ENCODE measurements around the gene ZNF638.

ZNF638 gene

DNA sequence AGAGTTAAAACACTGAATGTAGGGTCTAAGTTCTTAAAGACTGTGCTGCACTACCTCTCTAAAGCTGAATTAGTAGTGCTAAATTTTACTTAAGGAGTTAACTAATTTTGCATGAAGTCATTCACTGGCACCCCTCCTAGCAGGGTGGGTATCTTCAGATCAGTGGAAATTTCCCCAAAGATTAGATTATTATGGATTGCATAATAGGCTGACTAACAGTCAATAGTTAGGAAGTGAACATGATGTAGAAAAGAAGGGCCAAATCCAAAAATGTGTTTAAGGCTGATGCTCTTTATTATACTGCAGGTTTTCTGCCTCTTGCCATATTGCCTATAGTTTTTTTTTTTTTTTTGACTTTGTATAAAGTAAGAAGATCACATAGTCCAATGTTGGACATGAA lies 5.2 kb downstream of the ZNF638 start:
- DNase-seq (ENCODE audit: low read depth) = no peak

DNA sequence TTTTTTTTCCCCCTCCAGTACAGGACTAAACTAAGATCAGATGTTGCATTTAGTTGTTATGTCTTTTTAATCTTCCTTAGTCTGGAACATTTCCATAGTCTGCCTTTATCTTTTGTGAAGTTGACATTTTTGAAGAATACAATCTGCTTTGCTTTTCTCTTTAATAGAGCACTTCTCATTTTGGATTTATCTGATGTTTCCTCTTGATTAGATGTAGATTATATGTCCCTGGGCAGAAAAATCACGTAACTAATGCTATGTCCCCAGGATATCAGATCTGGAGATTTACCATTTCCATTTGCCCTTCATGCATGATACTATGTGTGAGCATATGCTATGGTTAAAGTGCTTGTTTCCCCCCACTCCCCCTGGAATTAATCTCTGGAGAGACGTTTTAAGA lies 6.2 kb downstream of the ZNF638 start:
- no peak for DNase-seq (ENCODE audit: low read depth)

DNA sequence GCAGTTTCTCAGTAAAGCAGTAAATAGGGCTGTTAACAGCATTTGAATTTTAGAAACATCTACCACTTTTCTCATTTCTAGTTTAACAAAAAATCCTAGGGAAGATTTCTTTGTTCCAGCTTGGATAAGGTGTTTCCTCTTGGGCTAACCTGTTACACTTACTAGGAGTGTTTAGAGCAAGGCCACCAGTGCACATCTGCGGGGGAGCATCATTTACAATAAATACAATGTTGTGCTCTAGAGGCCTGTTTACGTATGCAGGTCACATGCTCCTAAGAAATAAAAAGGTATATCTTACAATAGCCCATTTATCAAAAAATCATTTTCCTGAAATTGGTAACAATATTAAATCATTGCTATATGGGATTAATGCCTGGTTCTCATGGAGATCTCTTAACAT lies 8.1 kb downstream of the ZNF638 start:
- no peak for DNase-seq (ENCODE audit: low read depth)

DNA sequence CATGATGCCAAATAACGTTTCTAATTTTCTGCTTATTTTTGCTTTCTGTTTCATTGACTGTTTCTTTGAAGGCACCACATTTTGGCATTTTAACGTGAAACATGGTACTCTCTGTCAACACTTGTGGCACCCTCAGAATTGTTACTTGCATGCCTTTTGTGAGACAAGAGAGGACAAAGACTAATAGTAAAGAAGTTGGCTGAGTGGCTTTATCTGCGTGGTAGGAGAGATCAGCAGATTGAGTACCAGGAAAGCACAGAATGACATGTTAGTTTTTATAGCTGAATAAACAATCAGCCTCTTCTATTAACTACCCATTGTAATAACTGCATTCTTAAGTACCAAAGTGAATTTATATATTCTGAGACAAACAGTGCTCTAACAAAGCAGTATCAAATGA lies 8.6 kb downstream of the ZNF638 start:
- DNase-seq (ENCODE audit: low read depth) = no peak

DNA sequence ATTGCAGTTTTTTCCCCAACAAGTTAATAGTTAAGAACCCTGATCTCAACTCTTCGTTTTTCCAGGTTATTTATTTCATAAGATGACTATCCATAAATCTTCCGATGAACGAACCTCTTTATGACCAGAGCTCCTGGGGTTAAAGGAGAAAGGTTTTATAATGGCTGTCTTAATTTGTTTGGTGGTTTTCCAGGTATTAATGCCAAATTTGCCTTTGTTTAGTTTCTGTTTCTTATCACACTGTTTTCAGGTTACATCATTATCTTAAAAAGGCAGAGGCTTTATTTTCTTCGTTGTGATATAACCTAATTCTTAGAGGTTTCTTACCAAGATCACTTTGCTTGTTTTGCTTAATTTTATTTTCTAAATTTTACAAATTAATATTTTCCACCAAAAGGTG lies 10.1 kb downstream of the ZNF638 start:
- DNase-seq (ENCODE audit: low read depth) = no peak

DNA sequence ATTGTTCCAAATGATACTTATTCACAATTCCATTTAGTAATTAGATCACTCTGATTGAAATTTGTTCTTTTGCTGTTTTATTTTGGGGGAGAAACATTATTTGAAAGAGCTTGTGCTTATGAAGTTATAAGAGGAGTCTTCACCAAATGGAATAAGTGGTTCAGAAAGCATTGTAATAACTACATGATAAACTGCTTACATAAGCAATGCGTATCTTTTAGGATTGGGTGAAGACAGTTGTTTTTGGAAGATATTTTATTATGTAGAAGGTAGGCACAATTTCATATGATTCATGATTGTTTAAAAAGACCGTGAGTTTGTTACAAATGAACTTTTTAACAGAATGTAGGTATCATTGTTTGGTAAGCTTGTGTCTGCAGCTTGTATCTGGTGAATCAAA lies 14.5 kb downstream of the ZNF638 start:
- no peak for DNase-seq (ENCODE audit: low read depth)

DNA sequence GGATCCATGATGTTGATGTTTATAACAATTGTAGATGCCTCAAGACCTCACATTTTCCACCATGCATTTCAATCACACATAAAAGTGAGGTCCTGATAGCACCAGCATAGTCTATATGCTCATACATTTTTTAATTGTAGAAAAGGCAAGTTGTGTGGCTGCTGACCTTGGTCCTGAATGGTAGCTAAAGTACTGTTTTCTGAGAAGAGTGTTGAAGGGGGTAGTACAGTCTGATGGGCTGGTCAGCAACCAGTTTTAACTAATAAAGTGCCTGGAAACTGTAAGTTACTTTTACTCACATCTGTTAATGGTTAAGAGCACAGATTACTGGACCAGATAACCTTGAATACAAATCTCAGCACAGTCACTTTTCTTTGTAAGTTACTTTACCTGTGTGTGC lies 15.9 kb downstream of the ZNF638 start:
- no peak for DNase-seq (ENCODE audit: low read depth)

DNA sequence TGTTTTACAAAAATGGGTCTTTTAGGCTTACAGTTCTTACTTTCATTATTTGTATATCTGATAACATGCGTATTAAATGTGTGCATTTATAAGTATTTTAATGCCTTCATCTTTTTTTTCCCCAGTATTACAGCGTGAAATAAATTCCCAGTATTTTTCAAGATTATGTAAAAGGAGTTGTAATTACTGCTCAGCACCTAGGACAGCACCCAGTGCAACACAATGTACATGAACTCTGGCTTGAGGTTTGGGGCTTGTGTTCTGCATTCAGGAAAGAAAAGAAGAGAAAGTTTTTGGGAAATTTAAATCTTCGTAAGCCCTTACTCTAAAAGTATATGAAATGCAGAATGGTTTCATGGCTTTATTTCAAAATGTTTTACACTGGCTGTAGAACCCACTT lies 16.7 kb downstream of the ZNF638 start:
- no peak for DNase-seq (ENCODE audit: low read depth)

DNA sequence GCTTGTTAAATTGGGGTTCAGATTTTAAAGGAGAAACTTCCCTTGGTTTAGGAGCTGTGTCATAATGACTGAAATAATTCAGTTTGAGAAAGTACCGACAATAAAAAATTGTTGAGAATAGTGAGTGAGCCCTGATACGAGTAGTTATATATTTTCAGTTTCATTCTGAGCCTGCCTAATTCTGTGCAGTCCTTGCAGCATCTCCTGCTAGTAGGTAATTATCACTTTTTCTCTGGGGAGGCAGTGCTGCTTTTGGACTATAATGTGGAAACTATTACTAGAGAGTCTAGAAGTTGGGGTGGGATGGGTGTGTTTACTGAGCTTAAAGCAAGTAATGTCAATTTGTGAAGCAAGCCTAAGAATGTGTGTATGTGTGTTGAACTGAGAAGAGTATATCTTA lies 21.7 kb downstream of the ZNF638 start:
- DNase-seq (ENCODE audit: low read depth) = no peak

DNA sequence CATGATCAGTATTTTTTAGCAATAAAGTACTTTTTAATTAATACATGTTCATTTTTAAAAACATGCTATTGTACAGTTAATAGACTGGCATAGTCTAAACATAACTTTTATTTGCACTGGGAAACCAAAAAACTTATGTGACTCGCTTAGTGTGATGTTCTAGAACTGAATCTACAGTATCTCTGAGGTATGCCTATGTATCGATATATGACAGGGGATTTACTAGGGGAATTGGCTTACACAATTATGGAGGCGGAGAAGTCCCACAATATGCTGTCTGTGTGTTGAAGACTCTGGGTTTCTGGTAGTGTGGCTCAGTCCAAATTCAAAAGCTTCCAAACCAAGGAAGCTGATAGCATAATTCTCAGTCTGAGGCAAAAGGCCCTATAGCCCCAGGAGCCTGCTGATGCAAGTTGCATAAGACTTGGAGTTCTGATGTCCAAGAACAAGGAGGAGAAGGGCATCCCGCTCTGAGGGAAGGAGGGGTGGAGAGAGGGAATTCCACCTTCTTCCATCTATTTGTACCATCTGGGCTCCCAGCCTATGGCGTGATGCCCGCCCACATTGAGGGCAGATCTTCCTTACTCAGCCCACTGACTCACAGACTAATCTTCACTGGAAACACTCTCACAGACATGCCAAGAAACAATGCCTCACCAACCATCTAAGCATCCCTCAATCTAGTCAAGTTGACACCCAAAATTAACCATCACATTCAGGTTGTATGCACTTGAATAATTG lies 27.5 kb downstream of the ZNF638 start:
- DNase-seq (ENCODE audit: low read depth) = no peak

DNA sequence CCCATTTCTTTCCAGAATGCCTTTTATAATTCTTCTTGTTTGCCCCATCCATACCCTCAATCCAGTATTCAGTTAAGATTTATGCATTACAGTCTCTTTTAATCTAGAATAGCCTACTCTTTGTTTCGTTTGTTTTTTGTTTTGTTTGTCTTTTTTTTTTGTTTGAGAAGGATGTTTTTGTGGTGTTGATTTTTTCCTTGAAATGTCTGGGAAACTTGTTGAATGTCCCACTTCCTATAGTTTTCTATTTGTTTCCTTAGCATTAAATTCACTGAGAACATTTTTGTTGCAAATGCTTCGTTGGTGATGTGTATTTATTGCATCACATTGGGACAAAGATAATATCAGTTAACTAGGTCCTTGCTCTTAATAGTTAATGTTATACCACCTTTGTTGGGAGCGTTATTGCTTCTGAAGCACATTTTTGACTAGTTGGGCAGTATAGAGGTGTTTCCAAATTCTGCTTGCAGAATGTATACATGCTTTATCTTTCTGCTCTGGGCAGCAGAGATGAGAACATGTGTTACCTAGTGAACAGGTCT lies 28.9 kb downstream of the ZNF638 start:
- no peak for DNase-seq (ENCODE audit: low read depth)

DNA sequence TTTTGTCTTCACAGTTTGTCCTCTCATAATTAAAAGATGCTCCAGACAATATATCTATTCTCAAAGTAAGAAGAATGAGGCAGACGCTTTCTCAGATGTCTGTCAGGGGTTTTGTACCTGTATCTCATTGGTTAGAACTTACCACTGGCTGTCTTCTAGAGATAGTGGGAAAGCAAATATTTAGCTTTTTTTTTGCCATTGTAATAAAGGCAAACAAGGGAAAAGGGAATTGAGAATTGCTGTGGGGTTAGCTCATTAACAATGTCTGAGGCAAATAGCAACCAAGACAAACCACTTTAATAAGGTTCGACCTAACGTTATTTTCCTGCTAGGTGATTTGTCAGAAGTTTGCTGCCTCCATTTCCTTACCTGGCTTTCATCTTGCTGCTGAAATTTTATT lies 30.0 kb downstream of the ZNF638 start:
- no peak for DNase-seq (ENCODE audit: low read depth)

DNA sequence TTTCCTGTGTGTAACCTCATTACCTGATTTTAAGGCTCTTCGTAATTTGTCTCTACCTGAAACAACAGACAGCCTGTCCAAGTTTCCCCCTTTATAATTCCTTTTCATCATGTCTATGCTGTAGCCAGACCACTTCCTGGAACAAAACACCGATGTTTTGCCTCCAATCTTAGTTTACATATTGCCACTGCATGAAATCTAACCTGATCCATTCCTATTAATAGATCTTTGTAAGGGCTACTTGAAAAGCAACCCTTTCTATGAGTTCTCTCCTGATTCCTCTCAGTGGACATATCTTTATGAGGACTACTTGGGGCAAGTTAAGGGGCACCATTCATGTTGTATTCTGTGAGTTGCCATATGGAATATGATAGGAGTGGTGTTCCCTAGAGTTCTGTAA lies 30.9 kb downstream of the ZNF638 start:
- no peak for DNase-seq (ENCODE audit: low read depth)

DNA sequence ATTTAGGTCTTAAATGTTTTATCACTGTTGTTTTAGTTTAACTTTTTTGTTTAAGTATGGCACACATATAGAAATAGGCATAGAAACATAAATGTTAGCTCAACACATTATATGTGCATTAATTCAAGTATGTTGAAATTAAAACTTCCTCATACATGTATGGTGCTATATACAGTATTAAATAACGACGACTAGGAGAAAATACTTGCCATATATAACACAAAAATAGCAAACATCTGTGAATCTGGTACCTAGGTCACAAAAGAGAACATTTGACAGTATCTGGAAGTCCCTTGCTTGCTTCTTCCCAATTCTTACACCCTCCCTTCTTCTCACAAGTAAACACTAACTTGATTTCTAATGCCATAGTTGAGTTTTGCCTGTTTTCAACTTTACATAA lies 38.4 kb downstream of the ZNF638 start:
- no peak for DNase-seq (ENCODE audit: low read depth)

DNA sequence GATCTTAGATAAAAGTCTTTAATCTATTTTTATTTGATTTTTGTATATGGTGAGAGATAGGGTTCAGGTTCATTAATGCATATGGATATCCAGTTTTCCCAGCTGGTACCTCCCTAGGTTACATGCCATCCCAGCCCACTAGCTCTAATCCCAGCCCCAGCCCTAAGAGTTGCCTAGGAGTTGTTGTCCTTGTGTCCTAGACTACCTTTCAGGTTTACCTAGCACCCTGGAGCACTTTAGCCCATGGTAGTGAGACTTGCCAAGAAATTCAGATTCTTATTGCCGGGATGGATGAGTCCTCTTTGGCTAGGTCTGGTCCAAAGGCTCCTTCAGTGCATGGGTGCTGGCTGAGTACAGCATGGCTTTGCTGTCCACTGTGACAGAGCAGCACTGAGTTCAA lies 40.5 kb downstream of the ZNF638 start:
- no peak for DNase-seq (ENCODE audit: low read depth)

DNA sequence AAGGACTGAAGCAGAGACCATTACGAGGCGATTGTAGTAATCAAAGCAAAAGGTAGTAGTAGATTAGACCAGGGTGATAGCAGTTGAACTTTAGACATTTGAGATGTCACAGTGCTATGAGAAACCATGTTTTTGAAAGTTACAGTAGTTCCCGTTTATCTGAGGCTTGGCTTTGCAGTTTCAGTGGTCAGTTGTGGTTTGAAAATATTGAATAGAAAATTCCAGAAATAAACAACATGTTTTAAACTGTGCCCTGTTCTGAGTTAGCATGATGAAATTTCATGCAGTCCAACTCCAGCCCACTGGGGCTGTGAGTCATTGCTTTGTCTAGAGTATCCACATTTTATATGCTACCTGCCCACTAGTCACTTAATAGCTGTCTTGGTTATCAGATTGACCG lies 47.5 kb downstream of the ZNF638 start:
- peak; percentile 68 for DNase-seq (ENCODE audit: low read depth)

DNA sequence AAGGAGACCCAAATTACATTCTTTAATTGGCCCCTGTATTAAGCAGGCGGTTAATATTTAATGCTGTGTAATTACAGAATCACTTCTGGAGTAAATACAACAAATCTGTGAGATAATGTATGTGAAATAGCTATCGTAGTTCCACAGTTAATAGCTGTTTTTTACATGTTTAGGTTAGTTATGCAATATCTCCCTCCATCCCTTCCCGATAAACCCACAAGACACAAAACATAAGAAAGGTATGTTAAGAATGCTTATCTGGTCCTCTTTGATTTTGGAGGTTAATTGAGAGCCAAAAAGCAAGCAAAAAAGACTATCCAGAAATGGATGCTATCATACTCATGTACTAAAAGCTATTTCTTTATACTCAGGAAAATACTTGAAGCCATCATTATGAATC lies 49.1 kb downstream of the ZNF638 start:
- DNase-seq (ENCODE audit: low read depth) = no peak

DNA sequence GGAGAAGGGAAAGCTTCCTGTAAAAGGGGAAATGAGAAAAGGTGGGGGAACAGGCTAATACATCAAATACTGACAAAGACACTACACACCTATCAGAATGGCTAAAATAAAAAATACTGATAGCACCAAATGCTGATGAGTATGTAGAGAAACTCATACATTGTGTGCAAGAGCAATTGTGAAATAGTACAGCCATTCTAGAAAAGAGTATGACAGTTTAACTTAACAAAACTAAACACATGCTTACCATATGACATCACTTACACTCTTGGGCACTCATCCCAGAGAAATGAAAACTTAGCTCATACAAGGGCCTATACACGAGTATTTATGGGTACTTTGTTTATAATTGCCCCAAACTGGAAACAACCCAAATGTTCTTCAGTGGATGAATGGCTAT lies 53.4 kb downstream of the ZNF638 start:
- DNase-seq (ENCODE audit: low read depth) = peak; percentile 37

DNA sequence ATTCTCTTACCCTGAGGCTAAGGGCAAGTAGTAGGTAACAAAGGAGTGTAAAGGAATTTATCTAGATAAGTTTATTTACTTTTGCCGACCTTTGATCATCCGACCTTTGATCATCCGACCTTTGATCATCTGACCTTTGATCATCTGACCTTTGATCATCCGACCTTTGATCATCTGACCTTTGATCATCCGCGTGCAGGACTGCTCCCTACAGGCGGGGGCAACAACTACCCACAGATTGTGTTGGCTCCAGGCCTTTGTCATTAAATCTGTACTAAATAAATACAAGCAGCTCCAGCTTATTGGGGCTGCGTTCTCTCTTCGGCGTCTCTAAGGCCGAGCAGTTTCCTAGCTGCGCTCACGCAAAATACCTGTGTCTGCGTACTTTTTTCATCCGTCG lies 56.6 kb downstream of the ZNF638 start:
- DNase-seq (ENCODE audit: low read depth) = no peak

DNA sequence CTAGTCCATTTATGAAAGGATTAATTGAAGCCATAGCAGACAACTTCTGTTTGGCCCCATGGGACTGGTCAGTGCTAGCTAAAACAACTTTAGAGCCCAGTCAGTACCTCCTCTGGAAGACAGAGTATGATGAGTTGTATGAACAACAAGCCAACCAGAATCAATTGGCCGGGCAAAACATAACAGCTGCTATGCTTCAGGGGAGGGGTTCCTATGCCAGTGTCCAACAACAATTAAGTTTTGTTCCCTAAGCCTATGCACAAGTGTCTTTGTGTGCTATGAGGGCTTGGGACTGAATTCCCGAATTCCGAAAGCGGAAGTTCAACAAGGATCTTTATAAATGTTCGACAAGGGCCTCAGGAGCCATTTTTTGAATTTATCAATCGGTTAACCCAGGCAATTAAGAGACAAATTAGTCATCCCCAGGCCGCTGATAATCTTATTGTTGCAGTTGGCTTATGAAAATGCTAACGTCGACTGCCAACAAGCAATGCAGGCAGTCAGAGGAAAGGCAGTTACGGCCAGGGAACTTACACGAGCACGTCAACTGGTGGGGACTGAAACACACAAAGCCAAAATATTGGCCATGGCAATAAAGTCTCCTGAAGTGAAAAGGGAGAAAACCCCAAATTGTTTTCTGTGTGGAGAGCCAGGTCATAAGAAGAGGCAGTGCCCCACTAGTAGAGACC lies 57.9 kb downstream of the ZNF638 start:
- no peak for DNase-seq (ENCODE audit: low read depth)

DNA sequence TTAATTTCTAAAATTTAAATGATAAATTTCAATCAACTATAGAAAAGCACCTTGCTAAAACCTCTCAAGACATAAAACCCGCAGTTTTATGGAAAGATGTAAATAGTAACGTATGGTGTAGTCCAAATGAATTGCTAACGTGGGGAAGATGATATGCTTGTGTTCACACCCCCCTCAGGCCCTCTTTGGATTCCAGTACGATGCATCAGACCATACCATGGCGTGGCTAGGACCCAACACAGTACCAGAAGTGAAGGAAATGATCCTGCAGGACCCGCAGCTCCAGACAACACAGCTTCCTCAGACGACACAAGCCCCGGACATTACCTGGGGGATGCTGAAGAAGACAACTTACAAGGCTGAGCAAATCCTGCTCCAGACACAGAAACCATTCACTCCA lies 61.6 kb downstream of the ZNF638 start:
- no peak for DNase-seq (ENCODE audit: low read depth)

DNA sequence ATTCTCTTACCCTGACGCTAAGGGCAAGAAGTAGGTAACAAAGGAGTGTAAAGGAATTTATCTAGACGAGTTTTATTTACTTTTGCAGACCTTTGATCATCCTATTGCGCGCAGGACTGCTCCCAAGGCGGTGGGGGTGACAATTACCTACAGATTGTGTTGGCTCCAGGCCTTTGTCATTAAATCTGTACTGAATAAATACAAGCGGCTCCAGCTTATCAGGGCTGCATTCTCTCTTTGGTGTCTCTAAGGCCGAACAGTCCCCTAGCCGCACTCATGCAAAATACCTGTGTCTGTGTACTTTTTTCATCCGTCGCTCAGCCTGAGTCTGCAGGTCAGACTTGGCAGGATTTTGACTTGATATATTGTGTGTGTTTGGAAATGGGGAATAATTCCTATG lies 63.9 kb downstream of the ZNF638 start:
- DNase-seq (ENCODE audit: low read depth) = no peak

DNA sequence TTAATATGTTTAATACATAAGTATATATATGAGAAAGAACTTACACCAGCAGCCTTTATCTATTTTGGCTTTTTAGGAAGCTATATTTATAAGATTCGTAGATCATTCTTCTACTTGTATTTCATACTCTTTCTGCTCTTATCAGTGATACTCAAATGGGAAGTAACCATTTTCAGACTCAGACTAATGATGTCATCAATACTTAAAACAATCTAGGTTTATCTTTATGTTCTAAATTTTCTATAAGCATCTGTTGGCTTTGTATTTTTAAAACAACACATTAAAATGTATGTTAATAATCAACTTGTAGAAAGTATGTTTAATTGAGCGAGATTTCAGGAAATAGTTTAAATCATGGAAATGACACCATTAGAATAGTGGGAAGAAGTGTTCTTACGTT lies 70.8 kb downstream of the ZNF638 start:
- no peak for DNase-seq (ENCODE audit: low read depth)

DNA sequence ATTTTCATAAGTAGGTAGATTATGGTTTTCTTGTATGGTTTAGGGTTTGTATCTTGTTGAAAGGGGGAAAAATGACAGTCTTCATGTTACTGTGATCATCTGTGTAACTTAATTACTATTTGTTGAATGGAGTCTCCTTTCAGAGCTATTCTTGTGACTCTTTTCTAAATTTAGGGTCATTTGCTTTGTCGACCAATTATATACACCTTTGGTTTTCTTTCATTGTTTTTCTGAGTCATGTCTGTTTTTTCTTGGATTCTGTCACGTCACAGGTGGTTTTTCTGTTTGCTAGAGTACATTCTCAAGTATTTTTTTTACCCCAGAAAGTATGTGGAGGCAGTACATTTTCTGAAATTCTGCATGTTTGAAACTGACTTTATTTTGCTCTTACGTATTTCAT lies 78.0 kb downstream of the ZNF638 start:
- no peak for DNase-seq (ENCODE audit: low read depth)

Data from non-pigmented ciliary epithelial cell (primary cell).